HCT116 (cell line): ENCODE data around the gene CSNK1D. TPM values are rescaled to one million over a fixed set of nuclear protein-coding genes. Genes with fewer than 3 reads are reported as not detected.

Experiments used
- CBX3 ChIP-seq: IDR thresholded peaks from 2 replicates; pipeline ENCODE4 v1.6.1; 2012; ENCODE audit warnings: low read depth
- CEBPB ChIP-seq: IDR thresholded peaks from 2 replicates; pipeline ENCODE4 v1.6.1; 2012; ENCODE audit warnings: low read depth
- EGR1 ChIP-seq: IDR thresholded peaks from 2 replicates; pipeline ENCODE4 v1.6.1; 2012; ENCODE audit warnings: low read depth
- EZH2 ChIP-seq: fragments of 200-600 bp; sonication (generic); IDR thresholded peaks from 2 replicates; pipeline ENCODE4 v1.6.1; 2017; ENCODE audit warnings: antibody characterized with exemption, mixed run types
- EZH2phosphoT487 ChIP-seq: fragments of 200-600 bp; IDR thresholded peaks from 2 replicates; pipeline ENCODE4 v1.6.1; 2018; ENCODE audit warnings: antibody characterized with exemption, borderline replicate concordance
- FOSL1 ChIP-seq: IDR thresholded peaks from 2 replicates; pipeline ENCODE4 v1.6.1; 2012; ENCODE audit warnings: low read depth
- RAD21 ChIP-seq: IDR thresholded peaks from 2 replicates; pipeline ENCODE4 v1.6.1; 2012; ENCODE audit warnings: low read depth, mild to moderate bottlenecking
- ZFX ChIP-seq: fragments of 450-650 bp; IDR thresholded peaks from 2 replicates; pipeline ENCODE4 v1.6.1; 2017
- total RNA-seq: library from RNA; stranded (reverse); gene quantifications from one replicate; pipeline ENCODE4 v1.2.1, GENCODE V29; 2021; ENCODE audit not compliant: unreplicated experiment
- TF ChIP-seq, protein P1 (sequence below): IDR thresholded peaks from 2 replicates; pipeline ENCODE4 v1.6.1; 2011; ENCODE audit warnings: mild to moderate bottlenecking, low read length, moderate library complexity; ENCODE audit not compliant: insufficient replicate concordance; ENCODE audit errors: extremely low read depth
- TF ChIP-seq, protein P2 (sequence below): IDR thresholded peaks from 2 replicates; pipeline ENCODE4 v1.6.1; 2012
- TF ChIP-seq, protein P3 (sequence below), 3 experiments: fragments of 200-600 bp in 1 of 3; sonication (generic) in 1 of 3; IDR thresholded peaks in 2 of 3; conservative IDR thresholded peaks in 1 of 3; 2 replicates each; pipeline ENCODE4 v1.5.1; 2012 to 2017; ENCODE audit warnings: low read depth in 2 of 3, low read length in 2 of 3, antibody characterized with exemption in 1 of 3, borderline replicate concordance in 1 of 3, control low read depth in 1 of 3, mild to moderate bottlenecking in 1 of 3, mixed read lengths in 1 of 3, mixed run types in 1 of 3, moderate library complexity in 1 of 3; ENCODE audit not compliant: insufficient read depth in 1 of 3
- TF ChIP-seq, protein P4 (sequence below): IDR thresholded peaks from 2 replicates; pipeline ENCODE4 v1.6.1; 2012

The CSNK1D gene
- total RNA-seq, 1 experiment from 2014 or later, result 176 TPM

DNA sequence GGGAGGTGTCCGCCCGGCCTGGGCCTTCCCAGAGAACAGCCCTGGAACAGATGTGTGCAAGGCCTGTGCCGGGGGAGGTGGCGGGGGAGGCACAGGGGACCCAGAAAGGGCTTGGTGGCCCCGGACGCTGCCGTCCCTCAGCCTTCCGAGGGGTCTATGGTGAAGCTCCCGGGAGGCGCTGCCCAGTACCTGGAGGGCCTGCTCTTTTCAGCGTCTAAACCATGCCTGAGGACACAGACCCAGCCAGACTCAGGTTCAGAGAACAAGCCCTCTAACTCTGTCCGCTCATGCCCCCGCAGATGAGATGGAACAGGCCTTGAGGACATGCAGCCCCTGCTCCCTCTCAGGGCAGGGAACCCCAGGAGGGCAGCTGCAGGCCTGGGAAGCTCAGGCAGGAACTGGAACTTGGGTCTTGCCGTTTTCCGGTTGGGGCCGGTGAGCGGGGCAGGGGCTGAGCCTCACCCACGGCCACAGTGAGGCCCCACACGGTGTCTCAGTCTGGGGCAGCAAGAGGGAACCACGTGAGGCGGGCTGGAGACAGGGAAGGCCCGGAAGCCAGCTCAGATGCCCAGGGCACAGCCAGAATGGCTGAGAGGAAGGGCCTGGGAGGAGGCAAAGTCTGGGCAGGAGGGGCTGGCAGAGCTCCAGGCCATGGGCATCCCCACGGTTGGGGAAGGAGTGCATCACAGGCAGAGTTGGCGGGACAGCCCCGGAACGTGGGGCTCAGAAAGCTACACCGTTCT, 32.1 kb downstream of the CSNK1D start (continued):
- TF ChIP-seq, protein P1, sequence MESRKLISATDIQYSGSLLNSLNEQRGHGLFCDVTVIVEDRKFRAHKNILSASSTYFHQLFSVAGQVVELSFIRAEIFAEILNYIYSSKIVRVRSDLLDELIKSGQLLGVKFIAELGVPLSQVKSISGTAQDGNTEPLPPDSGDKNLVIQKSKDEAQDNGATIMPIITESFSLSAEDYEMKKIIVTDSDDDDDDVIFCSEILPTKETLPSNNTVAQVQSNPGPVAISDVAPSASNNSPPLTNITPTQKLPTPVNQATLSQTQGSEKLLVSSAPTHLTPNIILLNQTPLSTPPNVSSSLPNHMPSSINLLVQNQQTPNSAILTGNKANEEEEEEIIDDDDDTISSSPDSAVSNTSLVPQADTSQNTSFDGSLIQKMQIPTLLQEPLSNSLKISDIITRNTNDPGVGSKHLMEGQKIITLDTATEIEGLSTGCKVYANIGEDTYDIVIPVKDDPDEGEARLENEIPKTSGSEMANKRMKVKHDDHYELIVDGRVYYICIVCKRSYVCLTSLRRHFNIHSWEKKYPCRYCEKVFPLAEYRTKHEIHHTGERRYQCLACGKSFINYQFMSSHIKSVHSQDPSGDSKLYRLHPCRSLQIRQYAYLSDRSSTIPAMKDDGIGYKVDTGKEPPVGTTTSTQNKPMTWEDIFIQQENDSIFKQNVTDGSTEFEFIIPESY, result no peak
- TF ChIP-seq, protein P2, sequence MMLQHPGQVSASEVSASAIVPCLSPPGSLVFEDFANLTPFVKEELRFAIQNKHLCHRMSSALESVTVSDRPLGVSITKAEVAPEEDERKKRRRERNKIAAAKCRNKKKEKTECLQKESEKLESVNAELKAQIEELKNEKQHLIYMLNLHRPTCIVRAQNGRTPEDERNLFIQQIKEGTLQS, result no peak
- TF ChIP-seq CEBPB, result no peak
- no peak for TF ChIP-seq EZH2
- TF ChIP-seq FOSL1, result no peak
- no peak for TF ChIP-seq EGR1
- 0 out of 2 replicates have a peak, but pooled peaks have one; percentile 26 for TF ChIP-seq ZFX
- TF ChIP-seq CBX3, result no peak
- no peak for TF ChIP-seq EZH2phosphoT487
- TF ChIP-seq, protein P3, sequence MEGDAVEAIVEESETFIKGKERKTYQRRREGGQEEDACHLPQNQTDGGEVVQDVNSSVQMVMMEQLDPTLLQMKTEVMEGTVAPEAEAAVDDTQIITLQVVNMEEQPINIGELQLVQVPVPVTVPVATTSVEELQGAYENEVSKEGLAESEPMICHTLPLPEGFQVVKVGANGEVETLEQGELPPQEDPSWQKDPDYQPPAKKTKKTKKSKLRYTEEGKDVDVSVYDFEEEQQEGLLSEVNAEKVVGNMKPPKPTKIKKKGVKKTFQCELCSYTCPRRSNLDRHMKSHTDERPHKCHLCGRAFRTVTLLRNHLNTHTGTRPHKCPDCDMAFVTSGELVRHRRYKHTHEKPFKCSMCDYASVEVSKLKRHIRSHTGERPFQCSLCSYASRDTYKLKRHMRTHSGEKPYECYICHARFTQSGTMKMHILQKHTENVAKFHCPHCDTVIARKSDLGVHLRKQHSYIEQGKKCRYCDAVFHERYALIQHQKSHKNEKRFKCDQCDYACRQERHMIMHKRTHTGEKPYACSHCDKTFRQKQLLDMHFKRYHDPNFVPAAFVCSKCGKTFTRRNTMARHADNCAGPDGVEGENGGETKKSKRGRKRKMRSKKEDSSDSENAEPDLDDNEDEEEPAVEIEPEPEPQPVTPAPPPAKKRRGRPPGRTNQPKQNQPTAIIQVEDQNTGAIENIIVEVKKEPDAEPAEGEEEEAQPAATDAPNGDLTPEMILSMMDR (IDR thresholded peaks at IDR 0.05 in 2 of 3, conservative IDR thresholded peaks at IDR 0.05 in 1 of 3; ENCODE audit: borderline replicate concordance in 1 of 3, insufficient read depth in 1 of 3, low read depth in 2 of 3, low read length in 2 of 3), result no peak
- TF ChIP-seq, protein P4, sequence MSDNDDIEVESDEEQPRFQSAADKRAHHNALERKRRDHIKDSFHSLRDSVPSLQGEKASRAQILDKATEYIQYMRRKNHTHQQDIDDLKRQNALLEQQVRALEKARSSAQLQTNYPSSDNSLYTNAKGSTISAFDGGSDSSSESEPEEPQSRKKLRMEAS, result peak; percentile 54
- TF ChIP-seq RAD21, result no peak
